Mesenchymal stem cell (in vitro differentiated cells and primary cell): ENCODE data around the gene SLC6A5.

ENCODE experiments used
- DNase-seq: peaks from one replicate; pipeline ENCODE4 v3.0.0-alpha.2; 2013
- H2AFZ ChIP-seq: one replicate; pipeline ENCODE4 v1.6.1; 2013; ENCODE audit warnings: low read depth, mild to moderate bottlenecking, control low read depth, inconsistent platforms, low read length, moderate library complexity
- H2AK5ac ChIP-seq: 2 replicates; pipeline ENCODE4 v1.6.1; 2013; ENCODE audit warnings: low read length, moderate library complexity, mild to moderate bottlenecking, inconsistent platforms; ENCODE audit not compliant: severe bottlenecking
- H2BK120ac ChIP-seq: one replicate; pipeline ENCODE4 v1.6.1; 2013; ENCODE audit warnings: low read depth, mild to moderate bottlenecking, inconsistent platforms, low read length, moderate library complexity
- H2BK12ac ChIP-seq, 2 experiments: one replicate each; pipeline ENCODE4 v1.6.1; 2013; ENCODE audit warnings: inconsistent platforms in 2 of 2, low read length in 2 of 2, mild to moderate bottlenecking in 2 of 2, moderate library complexity in 2 of 2, control low read depth in 1 of 2
- H2BK15ac ChIP-seq: one replicate; pipeline ENCODE4 v1.6.1; 2013; ENCODE audit warnings: mild to moderate bottlenecking, low read depth, inconsistent platforms; ENCODE audit not compliant: poor library complexity, severe bottlenecking
- H2BK5ac ChIP-seq: 2 replicates; pipeline ENCODE4 v1.6.1; 2013; ENCODE audit warnings: low read depth, mild to moderate bottlenecking, low read length, control low read depth, inconsistent platforms; ENCODE audit not compliant: poor library complexity, severe bottlenecking
- H3K14ac ChIP-seq, 2 experiments: one replicate each; pipeline ENCODE4 v1.6.1; 2013; ENCODE audit warnings: inconsistent platforms in 2 of 2, low read length in 2 of 2, control low read depth in 1 of 2, mild to moderate bottlenecking in 1 of 2, moderate library complexity in 1 of 2
- H3K18ac ChIP-seq, 2 experiments: one replicate each; pipeline ENCODE4 v1.6.1; 2013; ENCODE audit warnings: inconsistent platforms in 2 of 2, low read length in 2 of 2, control low read depth in 1 of 2, low read depth in 1 of 2, mild to moderate bottlenecking in 1 of 2
- H3K23ac ChIP-seq, 2 experiments: one replicate each; pipeline ENCODE4 v1.6.1; 2013; ENCODE audit warnings: inconsistent platforms in 2 of 2, low read length in 2 of 2, mild to moderate bottlenecking in 2 of 2, moderate library complexity in 2 of 2, control low read depth in 1 of 2
- H3K27ac ChIP-seq: 2 replicates; pipeline ENCODE4 v1.5.1; 2013; ENCODE audit warnings: mild to moderate bottlenecking, moderate library complexity, low read length, control low read depth, inconsistent platforms; ENCODE audit not compliant: poor library complexity, severe bottlenecking
- H3K27me3 ChIP-seq, 2 experiments: 2 replicates each; pipeline versions ENCODE4 v1.6.1 to v1.7.0; 2013; ENCODE audit warnings: low read length in 2 of 2, mild to moderate bottlenecking in 2 of 2, moderate library complexity in 2 of 2, control low read depth in 1 of 2, inconsistent platforms in 1 of 2; ENCODE audit not compliant: control insufficient read depth in 1 of 2, insufficient read depth in 1 of 2
- H3K36me3 ChIP-seq, 2 experiments: 2 replicates each; pipeline versions ENCODE4 v1.6.1 to v1.7.0; 2013; ENCODE audit warnings: low read length in 2 of 2, control low read depth in 1 of 2, inconsistent platforms in 1 of 2, low read depth in 1 of 2, mild to moderate bottlenecking in 1 of 2; ENCODE audit not compliant: insufficient read depth in 2 of 2, control insufficient read depth in 1 of 2
- H3K4ac ChIP-seq, 2 experiments: one replicate each; pipeline ENCODE4 v1.6.1; 2013; ENCODE audit warnings: inconsistent platforms in 2 of 2, low read length in 2 of 2, mild to moderate bottlenecking in 2 of 2, moderate library complexity in 2 of 2, control low read depth in 1 of 2, low read depth in 1 of 2
- H3K4me1 ChIP-seq: 2 replicates; pipeline ENCODE4 v1.6.1; 2013; ENCODE audit warnings: low read depth, low read length, control low read depth; ENCODE audit not compliant: control insufficient read depth, insufficient read depth
- H3K4me2 ChIP-seq: 2 replicates; pipeline ENCODE4 v1.6.1; 2013; ENCODE audit warnings: low read length, mild to moderate bottlenecking, inconsistent platforms; ENCODE audit not compliant: poor library complexity, severe bottlenecking
- H3K4me3 ChIP-seq, 2 experiments: 2 replicates each; pipeline versions ENCODE4 v1.5.1 to v1.7.0; 2013; ENCODE audit warnings: low read length in 2 of 2, mild to moderate bottlenecking in 2 of 2, control low read depth in 1 of 2, low read depth in 1 of 2; ENCODE audit not compliant: insufficient read depth in 1 of 2
- H3K79me1 ChIP-seq: replicated peaks from 2 replicates; pipeline ENCODE4 v1.6.1; 2013; ENCODE audit warnings: mild to moderate bottlenecking, control low read depth, low read length, inconsistent platforms; ENCODE audit not compliant: poor library complexity, severe bottlenecking
- H3K9ac ChIP-seq: 2 replicates; pipeline ENCODE4 v1.7.0; 2013; ENCODE audit warnings: mild to moderate bottlenecking, low read length, moderate library complexity
- H3K9me3 ChIP-seq: 2 replicates; pipeline ENCODE4 v1.7.0; 2013; ENCODE audit warnings: mild to moderate bottlenecking, low read length; ENCODE audit not compliant: control insufficient read depth
- H4K8ac ChIP-seq: one replicate; pipeline ENCODE4 v1.6.1; 2013; ENCODE audit warnings: inconsistent platforms, mild to moderate bottlenecking, low read length, moderate library complexity
- H4K91ac ChIP-seq: one replicate; pipeline ENCODE4 v1.6.1; 2013; ENCODE audit warnings: mild to moderate bottlenecking, low read length, inconsistent platforms
- WGBS: methylation state at CpG from one replicate; pipeline ENCODE4 v1.1.7; 2013; ENCODE audit warnings: mixed read lengths; 5-methylcytosine and 5-hydroxymethylcytosine counted together

The SLC6A5 gene

DNA sequence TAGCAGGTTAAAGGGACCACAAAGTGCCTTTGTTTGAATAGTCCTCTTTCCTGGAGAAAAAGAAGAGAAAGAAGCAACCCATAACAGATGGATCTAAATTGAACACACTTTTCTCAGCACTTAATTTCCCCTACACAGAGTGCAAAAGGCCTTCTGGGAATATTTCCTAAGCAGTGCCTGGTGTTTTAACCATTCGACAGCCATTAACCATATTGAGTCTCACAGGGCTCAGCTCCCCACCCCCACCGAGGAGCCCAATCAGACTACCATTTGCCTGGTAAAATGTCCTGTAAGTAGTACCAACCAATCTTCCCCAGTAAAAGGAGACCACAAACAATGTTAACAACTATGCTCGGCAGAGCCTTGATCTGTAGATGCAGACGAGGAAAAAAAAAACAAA lies 40.7 kb upstream of the SLC6A5 start:
- H2AK5ac ChIP-seq: no peak overlapping the region
- H3K4ac ChIP-seq: no peak overlapping the region
- WGBS: 85% methylated on average over 4 of the region's 4 CpGs
- no peaks in the 10 kb centered on the region for H3K79me1 ChIP-seq
- H3K9me3 ChIP-seq: no peaks in the 10 kb centered on the region
- no peak overlapping the region for H2BK120ac ChIP-seq
- no peak overlapping the region for H3K4me2 ChIP-seq
- no peak overlapping the region for H3K23ac ChIP-seq
- H4K91ac ChIP-seq: no peak overlapping the region
- DNase-seq: no peak
- no peaks in the 10 kb centered on the region for H3K27me3 ChIP-seq
- H3K9ac ChIP-seq: no peak overlapping the region
- no peak overlapping the region for H2AFZ ChIP-seq
- H2BK12ac ChIP-seq: no peak overlapping the region
- H2BK15ac ChIP-seq: no peak overlapping the region
- H4K8ac ChIP-seq: no peak overlapping the region
- H3K36me3 ChIP-seq: no peaks in the 10 kb centered on the region
- no peak overlapping the region for H3K18ac ChIP-seq
- no peak overlapping the region for H3K4me3 ChIP-seq
- H2BK5ac ChIP-seq: no peak overlapping the region
- no peak overlapping the region for H3K27ac ChIP-seq
- no peaks in the 10 kb centered on the region for H3K4me1 ChIP-seq
- no peak overlapping the region for H3K14ac ChIP-seq

DNA sequence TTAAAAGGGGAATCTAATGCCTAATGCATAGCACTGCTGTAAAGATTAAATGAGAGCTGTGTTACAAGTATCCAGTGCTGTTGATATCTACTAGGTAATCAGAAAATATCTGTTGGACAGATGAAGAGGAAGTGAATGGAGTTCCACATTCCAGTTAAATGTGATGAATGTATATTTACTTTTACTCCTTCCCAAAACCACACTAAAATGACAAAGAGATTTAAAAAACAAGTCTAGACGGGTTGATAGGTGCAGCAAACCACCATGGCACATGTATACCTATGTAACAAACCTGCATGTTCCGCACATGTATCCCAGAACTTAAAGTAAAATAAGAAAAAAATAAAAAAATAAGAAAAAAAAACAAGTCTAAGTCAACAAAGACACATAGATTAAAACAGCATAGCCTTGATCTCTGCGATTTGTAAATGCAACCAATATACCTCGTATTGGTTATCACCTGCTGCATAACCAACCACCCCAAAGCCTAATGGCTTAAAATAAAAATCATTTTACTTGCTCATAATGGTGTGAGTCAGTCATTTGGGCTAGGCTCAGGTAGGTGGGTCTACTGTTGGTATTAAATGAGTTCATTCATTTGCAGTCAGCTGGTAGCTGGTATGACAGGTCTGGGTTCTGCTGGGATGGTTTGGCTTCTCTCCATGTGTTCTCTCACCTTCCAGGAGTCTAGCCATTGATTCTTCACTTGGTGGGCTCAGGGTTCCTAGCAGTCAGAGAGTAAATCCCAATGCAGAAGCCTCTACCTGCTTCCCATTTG lies 39.7 kb upstream of the SLC6A5 start:
- Histone ChIP-seq H3K9ac (no peak overlapping the region), H2BK120ac (no peak overlapping the region), H3K79me1 (no peaks in the 10 kb centered on the region), H2BK5ac (no peak overlapping the region), H2BK15ac (no peak overlapping the region), H4K91ac (no peak overlapping the region), H2AFZ (no peak overlapping the region), H3K4me2 (no peak overlapping the region), H3K4me3 (no peak overlapping the region), H2BK12ac (no peak overlapping the region), H3K23ac (no peak overlapping the region), H3K18ac (no peak overlapping the region), H2AK5ac (no peak overlapping the region), H3K4me1 (no peaks in the 10 kb centered on the region), H3K4ac (no peak overlapping the region), H4K8ac (no peak overlapping the region), H3K27ac (no peak overlapping the region), H3K14ac (no peak overlapping the region), H3K36me3 (no peaks in the 10 kb centered on the region), H3K9me3 (no peaks in the 10 kb centered on the region), H3K27me3 (no peaks in the 10 kb centered on the region)
- 66% methylated on average over 2 of the region's 4 CpGs for WGBS
- no peak for DNase-seq

DNA sequence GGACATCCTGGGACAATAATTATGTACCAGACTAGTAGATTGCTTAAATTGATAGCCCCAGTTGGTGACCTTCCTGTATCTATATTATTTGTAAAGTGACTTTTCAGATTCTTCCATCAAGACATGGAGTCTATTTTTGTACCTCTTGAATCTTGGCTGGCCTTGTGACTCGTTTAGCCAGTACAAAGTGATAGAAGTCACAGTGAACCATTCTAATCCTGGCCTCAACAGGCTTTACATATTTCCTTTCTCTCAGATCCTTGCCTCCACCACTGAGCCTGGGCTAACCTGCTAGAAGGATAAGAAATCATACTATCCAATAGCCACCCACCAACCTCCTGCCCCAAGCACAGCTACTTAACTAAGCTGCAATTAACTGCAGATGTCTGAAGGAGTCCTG lies 37.5 kb upstream of the SLC6A5 start:
- no peak overlapping the region for H2BK15ac ChIP-seq
- H3K23ac ChIP-seq: no peak overlapping the region
- H3K27me3 ChIP-seq: no peaks in the 10 kb centered on the region
- H2BK120ac ChIP-seq: no peak overlapping the region
- no peak overlapping the region for H2AFZ ChIP-seq
- no peak overlapping the region for H3K4me3 ChIP-seq
- no peak overlapping the region for H3K14ac ChIP-seq
- H4K91ac ChIP-seq: no peak overlapping the region
- no peak overlapping the region for H4K8ac ChIP-seq
- H3K9me3 ChIP-seq: no peaks in the 10 kb centered on the region
- no peak overlapping the region for H3K4ac ChIP-seq
- no peak overlapping the region for H2AK5ac ChIP-seq
- no peaks in the 10 kb centered on the region for H3K79me1 ChIP-seq
- H3K4me1 ChIP-seq: no peaks in the 10 kb centered on the region
- no peaks in the 10 kb centered on the region for H3K36me3 ChIP-seq
- no peak for DNase-seq
- H3K27ac ChIP-seq: no peak overlapping the region
- H2BK12ac ChIP-seq: no peak overlapping the region
- H3K18ac ChIP-seq: no peak overlapping the region
- H3K4me2 ChIP-seq: no peak overlapping the region
- H2BK5ac ChIP-seq: no peak overlapping the region
- H3K9ac ChIP-seq: no peak overlapping the region
- 35% methylated on average over 1 of the region's 1 CpG for WGBS

DNA sequence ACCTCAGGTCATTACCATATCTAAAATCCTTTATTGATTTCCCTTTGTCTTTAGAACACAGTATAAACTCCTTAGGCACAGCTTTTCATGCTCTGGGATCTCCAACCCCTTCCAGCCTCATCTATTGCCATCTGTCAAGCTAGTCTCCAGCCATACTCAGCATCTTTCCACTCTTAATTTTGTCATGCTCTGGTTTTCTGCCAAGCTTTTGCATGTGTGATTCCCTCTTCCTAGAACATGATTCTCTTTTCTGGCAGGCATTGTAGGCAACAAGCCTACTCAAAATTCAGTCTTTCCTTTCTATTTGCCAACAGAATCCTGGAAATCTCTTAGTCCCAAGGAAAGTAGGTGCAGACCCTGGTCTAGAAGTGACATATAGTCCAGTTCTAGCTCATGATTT lies 35.5 kb upstream of the SLC6A5 start:
- H3K18ac ChIP-seq: no peak overlapping the region
- no peaks in the 10 kb centered on the region for H3K9me3 ChIP-seq
- no peak overlapping the region for H2BK5ac ChIP-seq
- H3K23ac ChIP-seq: no peak overlapping the region
- H2BK12ac ChIP-seq: no peak overlapping the region
- H3K9ac ChIP-seq: no peak overlapping the region
- no peak for DNase-seq
- no peak overlapping the region for H4K91ac ChIP-seq
- H3K4me3 ChIP-seq: no peak overlapping the region
- H2AK5ac ChIP-seq: no peak overlapping the region
- no peaks in the 10 kb centered on the region for H3K36me3 ChIP-seq
- no peaks in the 10 kb centered on the region for H3K79me1 ChIP-seq
- H3K14ac ChIP-seq: no peak overlapping the region
- H3K4ac ChIP-seq: no peak overlapping the region
- no peak overlapping the region for H2AFZ ChIP-seq
- no peak overlapping the region for H3K27ac ChIP-seq
- H2BK120ac ChIP-seq: no peak overlapping the region
- no peaks in the 10 kb centered on the region for H3K27me3 ChIP-seq
- H3K4me2 ChIP-seq: no peak overlapping the region
- H4K8ac ChIP-seq: no peak overlapping the region
- H2BK15ac ChIP-seq: no peak overlapping the region
- H3K4me1 ChIP-seq: no peaks in the 10 kb centered on the region
